ENCODE results near the gene UBAC2.

UBAC2 gene

GRCh38 chr13:99327126-99327525, 126.5 kb downstream of the UBAC2 start:
- no peaks in the 10 kb centered on the region for H3K9me3 ChIP-seq (ENCODE audit: low read length)
- no peaks in the 10 kb centered on the region for H3K9me2 ChIP-seq (ENCODE audit: low read depth, low read length)
- H3K4me2 ChIP-seq (ENCODE audit: low read length): peak overlapping the region; percentile 34
- H3K36me3 ChIP-seq (ENCODE audit: insufficient read depth, low read length): peaks cover 18% of the 10 kb centered on the region
- TF ChIP-seq CTCF (IDR thresholded peaks at IDR 0.05; ENCODE audit: low read length) (no peak), EZH2 (IDR thresholded peaks at IDR 0.05; ENCODE audit: borderline replicate concordance, low read length) (no peak)
- H3K79me2 ChIP-seq (ENCODE audit: insufficient read depth, low read length): no peaks in the 10 kb centered on the region
- H3K27me3 ChIP-seq (ENCODE audit: insufficient read depth, low read length): no peaks in the 10 kb centered on the region
- no peaks in the 10 kb centered on the region for H4K20me1 ChIP-seq (ENCODE audit: insufficient read depth, low read length)
- peak overlapping the region; percentile 96 for H3K27ac ChIP-seq (ENCODE audit: low read depth, low read length, poor library complexity, severe bottlenecking)
- H3F3A ChIP-seq (ENCODE audit: insufficient read depth, low read length): peaks cover 21% of the 10 kb centered on the region
- H3K4me3 ChIP-seq (ENCODE audit: low read depth, low read length, poor library complexity, severe bottlenecking): no peak overlapping the region
- peak overlapping the region; percentile 54 for H3K9ac ChIP-seq (ENCODE audit: low read length)
- no peak overlapping the region for H2AFZ ChIP-seq (ENCODE audit: low read length)
- H3K4me1 ChIP-seq (ENCODE audit: insufficient read depth, low read length, severe bottlenecking): peaks cover 89% of the 10 kb centered on the region

- no peak overlapping the region; the same call in 1 of the 2 replicates for H3K9ac ChIP-seq (ENCODE audit: low read length)
- H3K27ac ChIP-seq (ENCODE audit: low read depth, low read length, poor library complexity, severe bottlenecking): peak overlapping the region; percentile 96
- no peaks in the 10 kb centered on the region for H4K20me1 ChIP-seq (ENCODE audit: insufficient read depth, low read length)
- H3K4me1 ChIP-seq (ENCODE audit: insufficient read depth, low read length, severe bottlenecking): peaks cover 89% of the 10 kb centered on the region
- H3K4me2 ChIP-seq (ENCODE audit: low read length): no peak overlapping the region
- H3K9me2 ChIP-seq (ENCODE audit: low read depth, low read length): no peaks in the 10 kb centered on the region
- H3K4me3 ChIP-seq (ENCODE audit: low read depth, low read length, poor library complexity, severe bottlenecking): no peak overlapping the region
- no peaks in the 10 kb centered on the region for H3K9me3 ChIP-seq (ENCODE audit: low read length)
- no peaks in the 10 kb centered on the region for H3K27me3 ChIP-seq (ENCODE audit: insufficient read depth, low read length)
- no peak overlapping the region for H2AFZ ChIP-seq (ENCODE audit: low read length)
- peaks cover 18% of the 10 kb centered on the region for H3F3A ChIP-seq (ENCODE audit: insufficient read depth, low read length)
- H3K36me3 ChIP-seq (ENCODE audit: insufficient read depth, low read length): peaks cover 18% of the 10 kb centered on the region
- no peak for TF ChIP-seq EZH2 (IDR thresholded peaks at IDR 0.05; ENCODE audit: borderline replicate concordance, low read length)
- TF ChIP-seq CTCF (IDR thresholded peaks at IDR 0.05; ENCODE audit: low read length): no peak
- H3K79me2 ChIP-seq (ENCODE audit: insufficient read depth, low read length): no peaks in the 10 kb centered on the region
These were observed 127.1 kb downstream of the UBAC2 start for GRCh38 chr13:99327761-99328160.

DNA sequence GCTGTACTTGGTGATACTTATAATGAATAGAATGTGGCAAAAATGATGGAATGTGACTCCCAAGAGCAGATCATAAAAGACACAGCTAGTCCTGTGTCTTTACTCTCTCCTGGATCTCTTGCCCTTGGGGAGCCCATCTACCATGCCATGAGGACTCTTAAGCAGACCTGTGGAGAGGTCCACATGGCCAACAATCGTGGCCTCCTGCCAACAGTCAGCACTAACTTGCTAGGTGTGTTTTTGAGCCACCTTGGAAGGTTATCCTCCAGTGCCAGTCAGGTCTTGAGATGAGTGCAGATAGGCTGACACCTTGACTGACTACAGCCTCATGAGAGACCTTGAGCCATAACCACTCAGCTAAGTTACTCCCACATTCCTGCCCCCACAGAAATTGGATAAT, 128.8 kb downstream of the UBAC2 start:
- Histone ChIP-seq H3K79me2 (ENCODE audit: insufficient read depth, low read length) (no peaks in the 10 kb centered on the region), H2AFZ (ENCODE audit: low read length) (no peak overlapping the region), H3K27ac (ENCODE audit: low read depth, low read length, poor library complexity, severe bottlenecking) (peak overlapping the region; percentile 96), H3F3A (ENCODE audit: insufficient read depth, low read length) (0 out of 2 replicates have a peak, but pooled peaks cover 7% of the 10 kb centered on the region), H3K4me3 (ENCODE audit: low read depth, low read length, poor library complexity, severe bottlenecking) (no peak overlapping the region), H3K36me3 (ENCODE audit: insufficient read depth, low read length) (peaks cover 18% of the 10 kb centered on the region), H3K9me3 (ENCODE audit: low read length) (no peaks in the 10 kb centered on the region), H3K27me3 (ENCODE audit: insufficient read depth, low read length) (no peaks in the 10 kb centered on the region), H3K4me1 (ENCODE audit: insufficient read depth, low read length, severe bottlenecking) (peaks cover 89% of the 10 kb centered on the region), H3K4me2 (ENCODE audit: low read length) (no peak overlapping the region), H3K9ac (ENCODE audit: low read length) (no peak overlapping the region), H4K20me1 (ENCODE audit: insufficient read depth, low read length) (no peaks in the 10 kb centered on the region), H3K9me2 (ENCODE audit: low read depth, low read length) (no peaks in the 10 kb centered on the region)
- TF ChIP-seq CTCF (IDR thresholded peaks at IDR 0.05; ENCODE audit: low read length): no peak
- no peak for TF ChIP-seq EZH2 (IDR thresholded peaks at IDR 0.05; ENCODE audit: borderline replicate concordance, low read length)

Data from OCI-LY1 (cell line).